Ishikawa (cell line): Measurements from ENCODE around the gene SF3B5.

Experiments
- FOXM1 ChIP-seq: IDR thresholded peaks from 2 replicates; pipeline ENCODE4 v1.6.1; 2012; ENCODE audit warnings: low read depth, borderline replicate concordance
- YY1 ChIP-seq: IDR thresholded peaks from 2 replicates; pipeline ENCODE4 v1.6.1; 2012; ENCODE audit warnings: low read depth
- TF ChIP-seq, protein P1 (sequence below): IDR thresholded peaks from 2 replicates; pipeline ENCODE4 v1.6.1; 2012

DNA sequence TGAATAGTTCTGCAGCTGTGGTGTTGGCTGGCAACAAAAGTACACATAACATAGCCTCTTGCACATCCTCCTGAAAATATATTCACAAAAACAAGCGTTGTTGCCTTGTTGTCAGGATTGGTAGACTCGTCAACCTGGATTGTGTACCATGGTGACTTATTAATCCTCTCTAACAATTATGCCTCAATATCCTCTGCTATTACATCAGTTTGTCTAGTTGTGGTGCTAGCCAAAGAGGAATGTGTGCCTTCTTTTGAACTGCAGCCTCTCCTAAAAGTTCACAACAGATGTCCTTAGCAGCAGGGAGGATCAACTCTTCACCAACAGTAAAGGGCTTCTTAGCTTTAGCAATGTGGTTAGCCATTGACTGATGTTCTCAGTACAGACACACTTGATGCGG lies 3.6 kb upstream of the SF3B5 start:
- no peak for TF ChIP-seq YY1
- no peak for TF ChIP-seq FOXM1
- TF ChIP-seq, protein P1, sequence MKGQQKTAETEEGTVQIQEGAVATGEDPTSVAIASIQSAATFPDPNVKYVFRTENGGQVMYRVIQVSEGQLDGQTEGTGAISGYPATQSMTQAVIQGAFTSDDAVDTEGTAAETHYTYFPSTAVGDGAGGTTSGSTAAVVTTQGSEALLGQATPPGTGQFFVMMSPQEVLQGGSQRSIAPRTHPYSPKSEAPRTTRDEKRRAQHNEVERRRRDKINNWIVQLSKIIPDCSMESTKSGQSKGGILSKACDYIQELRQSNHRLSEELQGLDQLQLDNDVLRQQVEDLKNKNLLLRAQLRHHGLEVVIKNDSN: no peak
